ENCODE data around the gene CBFA2T2. TPM values are rescaled to one million over a fixed set of nuclear protein-coding genes. Genes with fewer than 3 reads are reported as not detected.

CBFA2T2 gene
- total RNA-seq, 4 donors from 2014 or later, result 17.2 to 24.6 (median 21.7) TPM

DNA sequence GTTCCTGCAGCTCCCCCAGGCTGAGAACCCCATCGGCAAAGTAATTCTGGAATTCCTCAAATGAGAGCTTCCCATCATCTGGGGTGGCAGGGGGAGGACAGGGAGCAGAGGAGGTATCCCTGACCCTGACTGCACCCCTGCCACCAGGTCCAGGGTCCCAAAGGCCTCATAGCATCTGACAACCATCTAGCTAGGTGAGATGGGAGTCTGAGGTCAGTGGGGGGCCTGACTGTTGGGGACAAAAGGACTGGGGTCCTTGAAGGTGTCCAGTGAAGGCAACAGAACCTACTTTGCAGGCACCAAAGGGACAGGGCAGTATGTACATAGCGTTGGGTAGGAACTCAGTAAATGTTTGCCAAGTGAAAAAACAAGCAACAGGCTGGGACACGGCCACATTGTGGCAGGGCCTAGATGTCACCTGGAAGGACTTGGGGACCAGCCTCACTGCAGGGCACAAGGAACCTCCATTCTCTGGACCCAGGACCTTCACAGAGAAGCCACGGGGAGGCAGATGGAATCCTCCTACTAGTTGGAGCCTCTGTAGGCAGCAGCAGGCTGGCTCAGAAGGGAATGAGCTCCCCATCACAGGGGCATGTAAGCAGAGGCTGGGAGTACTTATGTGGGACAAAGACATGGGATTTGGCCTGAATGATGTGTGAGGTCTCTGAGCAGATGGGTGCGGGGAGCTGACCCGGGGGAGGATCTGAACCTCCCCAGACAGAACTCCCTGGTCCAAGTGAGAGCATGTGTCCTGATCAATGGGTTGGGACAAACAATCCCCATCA is 181.0 kb downstream of the CBFA2T2 start:
- intact Hi-C loops (cut with DNase I; ENCODE audit: low total_unique reads), result no loop called here
- no peak overlapping the region for H3K4me3 ChIP-seq (ENCODE audit: low read depth, poor library complexity, severe bottlenecking)
- DNase-seq (ENCODE audit: low spot score in 2 of 2), result no peak
- 82 to 88% methylated on average over 6 of the region's 6 CpGs for WGBS, 2 donors
- no peak for TF ChIP-seq POLR2A (IDR thresholded peaks at IDR 0.05)
- TF ChIP-seq, protein P1, sequence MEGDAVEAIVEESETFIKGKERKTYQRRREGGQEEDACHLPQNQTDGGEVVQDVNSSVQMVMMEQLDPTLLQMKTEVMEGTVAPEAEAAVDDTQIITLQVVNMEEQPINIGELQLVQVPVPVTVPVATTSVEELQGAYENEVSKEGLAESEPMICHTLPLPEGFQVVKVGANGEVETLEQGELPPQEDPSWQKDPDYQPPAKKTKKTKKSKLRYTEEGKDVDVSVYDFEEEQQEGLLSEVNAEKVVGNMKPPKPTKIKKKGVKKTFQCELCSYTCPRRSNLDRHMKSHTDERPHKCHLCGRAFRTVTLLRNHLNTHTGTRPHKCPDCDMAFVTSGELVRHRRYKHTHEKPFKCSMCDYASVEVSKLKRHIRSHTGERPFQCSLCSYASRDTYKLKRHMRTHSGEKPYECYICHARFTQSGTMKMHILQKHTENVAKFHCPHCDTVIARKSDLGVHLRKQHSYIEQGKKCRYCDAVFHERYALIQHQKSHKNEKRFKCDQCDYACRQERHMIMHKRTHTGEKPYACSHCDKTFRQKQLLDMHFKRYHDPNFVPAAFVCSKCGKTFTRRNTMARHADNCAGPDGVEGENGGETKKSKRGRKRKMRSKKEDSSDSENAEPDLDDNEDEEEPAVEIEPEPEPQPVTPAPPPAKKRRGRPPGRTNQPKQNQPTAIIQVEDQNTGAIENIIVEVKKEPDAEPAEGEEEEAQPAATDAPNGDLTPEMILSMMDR (IDR thresholded peaks at IDR 0.05), result no peak

DNA sequence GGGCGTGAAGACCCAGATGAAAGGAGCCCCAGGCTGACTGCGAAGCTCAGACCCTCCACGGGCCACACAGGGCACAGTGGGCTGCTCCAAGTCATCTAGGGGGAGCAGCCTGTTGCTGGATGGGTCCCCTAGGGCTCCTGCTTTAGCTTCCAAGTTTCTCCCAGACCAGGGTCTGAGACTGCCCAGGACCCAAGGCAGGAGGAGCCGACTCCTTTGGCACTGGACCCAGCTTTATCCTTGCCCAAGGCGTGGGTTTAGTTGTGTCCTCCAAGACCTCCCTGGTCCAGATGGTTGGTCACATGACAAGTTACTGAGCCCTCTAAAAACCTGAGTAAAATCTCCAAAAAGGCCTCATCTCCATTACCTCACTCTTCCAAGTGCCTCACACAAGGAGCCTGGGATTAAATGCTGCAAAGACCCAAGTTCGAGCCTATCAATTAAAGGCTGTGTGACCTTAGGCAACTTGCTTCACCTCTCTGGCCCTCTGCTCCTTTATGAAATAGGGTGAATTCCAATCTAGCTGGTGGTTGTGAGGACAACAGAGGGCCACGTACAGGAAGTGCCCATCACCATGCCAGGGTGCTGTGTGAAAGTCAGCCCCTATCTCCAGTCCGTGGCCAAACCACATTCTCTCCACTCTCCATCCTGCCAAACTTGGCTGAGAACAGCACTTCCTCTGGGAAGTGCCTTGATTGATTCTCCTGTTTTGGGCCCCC is 181.8 kb downstream of the CBFA2T2 start:
- whole genome bisulfite sequencing, 2 donors, result 77 to 79% methylated on average over 8 of the region's 8 CpGs
- no peak for DNase-seq (ENCODE audit: low spot score in 2 of 2)
- no peak overlapping the region for H3K4me3 ChIP-seq (ENCODE audit: low read depth, poor library complexity, severe bottlenecking)
- TF ChIP-seq POLR2A (IDR thresholded peaks at IDR 0.05), result no peak
- TF ChIP-seq, protein P1 (IDR thresholded peaks at IDR 0.05), result no peak
- intact Hi-C loops (cut with DNase I; ENCODE audit: low total_unique reads), result no loop called here

DNA sequence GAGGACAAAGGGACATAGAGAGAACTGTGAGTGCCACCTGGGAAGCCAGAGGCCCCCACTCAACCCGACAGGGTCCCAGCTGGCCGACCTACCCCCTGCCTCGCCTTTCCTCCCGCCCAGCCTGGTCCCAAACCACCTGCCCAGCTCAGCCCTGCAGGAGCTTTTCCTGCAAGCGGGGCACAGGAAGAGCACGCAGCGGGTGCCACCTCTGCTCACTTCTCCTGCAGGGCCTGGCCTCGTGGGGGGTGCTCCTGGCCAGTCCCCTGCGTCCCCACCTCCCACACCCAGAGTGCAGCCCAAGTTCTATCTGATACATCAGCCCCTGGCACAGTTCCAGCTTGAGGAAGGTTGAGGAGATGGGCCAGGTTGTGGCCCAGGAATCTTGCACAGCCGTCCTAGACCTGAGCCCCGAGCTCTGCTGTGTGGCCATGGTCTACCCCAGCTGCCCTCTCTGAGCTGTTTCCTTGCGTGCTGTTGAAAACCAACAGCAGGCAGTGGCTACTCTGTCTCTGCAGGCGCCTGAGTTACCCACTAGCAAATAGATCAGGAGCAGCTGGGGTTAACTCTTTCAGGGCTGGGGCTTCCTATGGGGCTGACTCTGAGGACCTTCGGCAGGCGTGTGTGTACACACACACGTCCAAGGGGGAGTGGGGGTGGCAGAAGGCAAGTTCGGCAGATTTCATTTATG is 182.7 kb downstream of the CBFA2T2 start:
- H3K4me3 ChIP-seq (ENCODE audit: low read depth, poor library complexity, severe bottlenecking), result no peak overlapping the region
- 61 to 72% methylated on average over 17 of the region's 17 CpGs for WGBS, 2 donors
- no peak for DNase-seq (ENCODE audit: low spot score in 2 of 2)
- TF ChIP-seq, protein P1 (IDR thresholded peaks at IDR 0.05), result no peak
- TF ChIP-seq POLR2A (IDR thresholded peaks at IDR 0.05), result no peak
- intact Hi-C loops (cut with DNase I; ENCODE audit: low total_unique reads), result no loop called here

DNA sequence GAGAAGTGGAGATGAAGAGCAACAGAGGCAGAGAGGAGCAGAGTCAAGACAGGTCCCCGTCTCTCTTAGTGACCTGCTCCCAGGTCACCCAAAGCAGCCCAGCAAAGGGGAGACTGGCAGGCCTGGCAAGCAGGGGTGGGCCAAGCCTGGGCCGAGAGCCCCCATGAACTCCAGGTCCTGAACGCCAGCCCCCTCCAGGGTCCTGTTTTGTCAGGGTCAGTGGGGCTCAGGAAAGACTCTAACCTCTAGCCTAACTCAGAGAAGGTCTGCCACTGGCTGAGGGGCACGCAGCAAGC is 183.2 kb downstream of the CBFA2T2 start:
- TF ChIP-seq, protein P1 (IDR thresholded peaks at IDR 0.05), result no peak
- no peak for TF ChIP-seq POLR2A (IDR thresholded peaks at IDR 0.05)
- DNase-seq (ENCODE audit: low spot score in 2 of 2), result no peak
- 88 to 93% methylated on average over 4 of the region's 4 CpGs for WGBS, 2 donors
- H3K4me3 ChIP-seq (ENCODE audit: low read depth, poor library complexity, severe bottlenecking), result no peak overlapping the region
- intact Hi-C loops (cut with DNase I; ENCODE audit: low total_unique reads), result no loop called here

DNA sequence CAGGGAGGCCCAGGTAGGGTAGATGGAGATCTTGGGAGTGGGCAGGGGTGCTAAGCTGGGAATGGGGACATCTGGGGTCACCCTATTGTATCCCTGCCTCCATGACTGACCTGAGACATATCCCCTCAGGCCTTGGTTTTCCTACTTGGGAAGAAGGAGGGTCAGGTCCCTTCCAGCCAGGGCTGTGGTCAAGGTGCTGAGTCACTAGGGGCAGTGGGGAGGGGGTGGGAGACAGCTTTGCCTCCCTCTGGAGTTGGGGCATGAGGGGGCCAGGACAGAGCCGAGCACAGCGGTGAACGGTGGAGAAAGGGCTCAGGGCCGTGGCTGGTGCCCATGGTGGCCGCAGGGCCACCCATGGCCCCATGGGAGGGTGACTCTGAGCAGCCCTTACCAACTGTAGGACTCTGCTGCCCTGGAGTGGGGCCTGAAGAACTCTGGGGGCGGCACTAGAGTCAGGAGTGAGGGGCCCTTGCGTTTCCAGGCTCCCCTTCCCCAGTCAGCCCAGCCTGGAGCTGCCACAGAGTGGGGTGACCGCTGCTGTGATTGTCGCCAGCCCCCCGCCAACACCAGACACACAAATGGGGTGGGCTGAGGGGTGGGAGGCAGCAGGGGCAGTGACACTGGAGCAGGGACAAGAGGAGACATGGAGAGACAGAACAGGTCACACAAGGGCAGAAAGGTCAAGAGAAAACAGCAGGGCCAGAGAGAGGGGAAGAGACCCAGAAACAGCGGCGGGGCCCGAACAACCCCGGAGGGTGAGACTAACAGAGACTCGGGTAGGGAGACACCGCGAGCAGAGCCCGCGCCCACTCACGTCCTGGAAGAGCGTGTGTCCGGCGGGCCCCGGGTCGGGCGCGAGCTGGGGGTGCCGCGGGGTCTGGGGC is 183.8 kb downstream of the CBFA2T2 start:
- 17 to 23% methylated on average over 29 of the region's 29 CpGs for WGBS, 2 donors
- TF ChIP-seq, protein P1 (IDR thresholded peaks at IDR 0.05), result no peak
- TF ChIP-seq POLR2A (IDR thresholded peaks at IDR 0.05), result no peak
- intact Hi-C loops (cut with DNase I; ENCODE audit: low total_unique reads), result no loop called here
- no peak for DNase-seq (ENCODE audit: low spot score in 2 of 2)
- H3K4me3 ChIP-seq (ENCODE audit: low read depth, poor library complexity, severe bottlenecking), result peak overlapping the region; percentile 40

Data from lower leg skin (tissue), 4 donors.